RWPE2 (cell line): ENCODE results near the gene WHRN.

Experiments used
- ATAC-seq: fragments of 200-7000 bp; cut with Tn5 transposase; 3 replicates; pipeline ENCODE4 v1.9.1; 2021; ENCODE audit warnings: low read depth
- DNase-seq: peaks from one replicate; pipeline ENCODE4 v3.0.0-alpha.2; 2020; ENCODE audit warnings: low spot score
- H3K27ac ChIP-seq: fragments of 450-650 bp; 2 replicates; pipeline ENCODE4 v1.5.1; 2017; ENCODE audit warnings: mild to moderate bottlenecking; ENCODE audit not compliant: poor library complexity, severe bottlenecking
- H3K27me3 ChIP-seq: fragments of 250-450 bp; sonication (Bioruptor Pico); 2 replicates; pipeline ENCODE4 v1.5.1; 2021; ENCODE audit warnings: mild to moderate bottlenecking, moderate library complexity; ENCODE audit not compliant: insufficient read depth, poor library complexity, severe bottlenecking
- H3K36me3 ChIP-seq: fragments of 250-450 bp; sonication (Bioruptor Pico); 2 replicates; pipeline ENCODE4 v1.5.1; 2020; ENCODE audit warnings: low read depth, mild to moderate bottlenecking, moderate library complexity
- H3K4me1 ChIP-seq: fragments of 250-450 bp; sonication (Bioruptor Pico); 2 replicates; pipeline ENCODE4 v1.5.1; 2021; ENCODE audit warnings: mild to moderate bottlenecking, moderate library complexity; ENCODE audit not compliant: insufficient read depth, poor library complexity, severe bottlenecking
- H3K4me3 ChIP-seq: fragments of 250-450 bp; sonication (Bioruptor Pico); 2 replicates; pipeline ENCODE4 v1.5.1; 2021; ENCODE audit warnings: mild to moderate bottlenecking, moderate library complexity; ENCODE audit not compliant: severe bottlenecking
- H3K9me3 ChIP-seq: fragments of 250-450 bp; sonication (Bioruptor Pico); 2 replicates; pipeline ENCODE4 v1.5.1; 2021; ENCODE audit warnings: mild to moderate bottlenecking, moderate library complexity; ENCODE audit not compliant: severe bottlenecking
- CTCF ChIP-seq: fragments of 450-650 bp; IDR thresholded peaks from one replicate; pipeline ENCODE4 v1.5.1; 2017; ENCODE audit warnings: mild to moderate bottlenecking, moderate library complexity; ENCODE audit not compliant: poor library complexity, severe bottlenecking

Gene WHRN

GRCh38 chr9:114489928-114490327 is 15.3 kb downstream of the WHRN start:
- Histone ChIP-seq H3K27me3 (no peaks in the 10 kb centered on the region), H3K4me1 (peaks cover 5% of the 10 kb centered on the region), H3K36me3 (no peaks in the 10 kb centered on the region), H3K9me3 (no peaks in the 10 kb centered on the region), H3K4me3 (no peak overlapping the region), H3K27ac (no peak overlapping the region)
- ATAC-seq, result no peak
- no peak for TF ChIP-seq CTCF
- DNase-seq, result no peak

- H3K4me1 ChIP-seq, result peaks cover 5% of the 10 kb centered on the region
- H3K36me3 ChIP-seq, result no peaks in the 10 kb centered on the region
- no peak for ATAC-seq
- H3K27ac ChIP-seq, result no peak overlapping the region
- H3K4me3 ChIP-seq, result no peak overlapping the region
- H3K27me3 ChIP-seq, result no peaks in the 10 kb centered on the region
- TF ChIP-seq CTCF, result no peak
- DNase-seq, result no peak
- H3K9me3 ChIP-seq, result no peaks in the 10 kb centered on the region
Observed at GRCh38 chr9:114488398-114489129, 16.7 kb downstream of the WHRN start.

GRCh38 chr9:114487607-114488300 is 17.5 kb downstream of the WHRN start:
- ATAC-seq (peak; percentile 75), DNase-seq (no peak)
- Histone ChIP-seq H3K4me3 (no peak overlapping the region), H3K36me3 (no peaks in the 10 kb centered on the region), H3K4me1 (peaks cover 5% of the 10 kb centered on the region), H3K9me3 (no peaks in the 10 kb centered on the region), H3K27me3 (no peaks in the 10 kb centered on the region), H3K27ac (no peak overlapping the region)
- TF ChIP-seq CTCF, result peak; percentile 89

GRCh38 chr9:114486205-114486963 is 18.9 kb downstream of the WHRN start:
- no peak for TF ChIP-seq CTCF
- no peaks in the 10 kb centered on the region for H3K9me3 ChIP-seq
- H3K36me3 ChIP-seq, result no peaks in the 10 kb centered on the region
- H3K4me1 ChIP-seq, result peaks cover 5% of the 10 kb centered on the region
- no peaks in the 10 kb centered on the region for H3K27me3 ChIP-seq
- H3K4me3 ChIP-seq, result no peak overlapping the region
- no peak overlapping the region for H3K27ac ChIP-seq
- ATAC-seq (no peak), DNase-seq (no peak)
